ENCODE results near the gene COL11A2. TPM values are rescaled to one million over a fixed set of nuclear protein-coding genes. Genes with fewer than 3 reads are reported as not detected.
"Not testable (repeated sequence)": the region's sequence is repeated elsewhere in the genome, so short reads cannot be mapped to it uniquely, and the experiment has no call there.

Gene COL11A2
- total and polyA plus RNA-seq, 12 donors = 0.52 to 8.7 (median 0.94) TPM

GRCh38 chr6:33236328-33236727 lies 44.1 kb upstream of the COL11A2 start:
- intact Hi-C loops (cut with DNase I) = loop anchor here in 1 of 10 donors (5.0 to 10.0 kb wide), 2 partner anchors 239 to 322 kb away; no protein-coding TSS in a partner anchor
- no peaks in the 10 kb centered on the region for H3K36me3 ChIP-seq
- no peak for TF ChIP-seq CTCF (IDR thresholded peaks at IDR 0.05)
- peaks cover 0 to 56% (median 22%) of the 10 kb centered on the region in 7 donors for H3K27me3 ChIP-seq
- no peaks in the 10 kb centered on the region for H3K9me3 ChIP-seq
- H3K27ac ChIP-seq = no peak overlapping the region
- no peaks in the 10 kb centered on the region for H3K4me1 ChIP-seq
- DNase-seq (no peak), ATAC-seq (no peak)
- H3K4me3 ChIP-seq = no peak overlapping the region

- Histone ChIP-seq H3K36me3 (no peaks in the 10 kb centered on the region), H3K27me3 (peaks cover 0 to 47% (median 22%) of the 10 kb centered on the region in 7 donors), H3K4me3 (no peak overlapping the region), H3K9me3 (no peaks in the 10 kb centered on the region), H3K27ac (no peak overlapping the region), H3K4me1 (no peaks in the 10 kb centered on the region)
- WGBS, 2 donors = 13 to 15% methylated on average over 6 of the region's 6 CpGs
- DNase-seq (no peak), ATAC-seq (no peak)
- intact Hi-C loops (cut with DNase I) = loop anchor here in 1 of 10 donors (5.0 to 10.0 kb wide), 2 partner anchors 238 to 320 kb away; no protein-coding TSS in a partner anchor
- TF ChIP-seq CTCF (IDR thresholded peaks at IDR 0.05) = no peak
Observed at GRCh38 chr6:33235221-33235634, 43.0 kb upstream of the COL11A2 start.

- peaks cover 0 to 60% (median 16%) of the 10 kb centered on the region in 7 donors for H3K27me3 ChIP-seq
- intact Hi-C loops (cut with DNase I); H3K36me3 ChIP-seq; ATAC-seq; H3K27ac ChIP-seq; H3K4me3 ChIP-seq; H3K4me1 ChIP-seq; H3K9me3 ChIP-seq; DNase-seq: not testable (repeated sequence)
- 46% methylated on average over 14 of the region's 14 CpGs for WGBS, 2 donors
Observed at GRCh38 chr6:33226503-33227120, 34.3 kb upstream of the COL11A2 start.

- Histone ChIP-seq H3K4me3 (no peak overlapping the region), H3K9me3 (no peaks in the 10 kb centered on the region), H3K27ac (no peak overlapping the region), H3K36me3 (no peaks in the 10 kb centered on the region), H3K27me3 (peaks cover 0 to 32% (median 11%) of the 10 kb centered on the region in 7 donors), H3K4me1 (peaks cover 0 to 18% (median 12%) of the 10 kb centered on the region in 9 donors)
- 68 to 72% methylated on average over 3 of the region's 3 CpGs for WGBS, 2 donors
- no peak for TF ChIP-seq CTCF (IDR thresholded peaks at IDR 0.05)
- DNase-seq (no peak), ATAC-seq (no peak)
- intact Hi-C loops (cut with DNase I) = loop anchor here in 1 of 10 donors (5.0 kb wide), 1 partner anchor 215 kb away; no protein-coding TSS in a partner anchor
Observed at GRCh38 chr6:33217681-33218080, 25.4 kb upstream of the COL11A2 start.

- H3K4me1 ChIP-seq = peaks cover 0 to 22% (median 14%) of the 10 kb centered on the region in 9 donors
- DNase-seq = no peak
- no peak for TF ChIP-seq CTCF (IDR thresholded peaks at IDR 0.05)
Observed at GRCh38 chr6:33217246-33217645, 25.0 kb upstream of the COL11A2 start.

More at GRCh38 chr6:33217246-33217645, 25.0 kb upstream of the COL11A2 start:
- H3K9me3 ChIP-seq = no peaks in the 10 kb centered on the region
- peaks cover 0 to under 1% (median 0%) of the 10 kb centered on the region in 9 donors for H3K36me3 ChIP-seq
- intact Hi-C loops (cut with DNase I) = loop anchor here in 1 of 10 donors (5.0 kb wide), 1 partner anchor 215 kb away; no protein-coding TSS in a partner anchor
- H3K4me3 ChIP-seq = no peak overlapping the region
- H3K27me3 ChIP-seq = peaks cover 0 to 30% (median 11%) of the 10 kb centered on the region in 7 donors
- WGBS, 2 donors = 89% methylated on average over 6 of the region's 6 CpGs
- ATAC-seq = no peak
- no peak overlapping the region for H3K27ac ChIP-seq
